KOPT-K1 (cell line): Measurements from ENCODE around the gene CCND3.

ENCODE experiments used
- H3K27ac ChIP-seq: fragments of 200-600 bp; sonication (generic); 2 replicates; pipeline ENCODE4 v1.5.1; 2016; ENCODE audit warnings: antibody characterized with exemption, mild to moderate bottlenecking, low read depth, low read length; ENCODE audit not compliant: poor library complexity, severe bottlenecking
- H3K36me3 ChIP-seq: fragments of 200-600 bp; sonication (generic); 2 replicates; pipeline ENCODE4 v1.5.1; 2017; ENCODE audit warnings: antibody characterized with exemption, mild to moderate bottlenecking, low read length, moderate library complexity; ENCODE audit not compliant: insufficient read depth
- H3K9me3 ChIP-seq: fragments of 200-600 bp; sonication (generic); 2 replicates; pipeline ENCODE4 v1.5.1; 2017; ENCODE audit warnings: antibody characterized with exemption, low read length, mild to moderate bottlenecking; ENCODE audit not compliant: insufficient read depth, poor library complexity, severe bottlenecking

CCND3 gene

DNA sequence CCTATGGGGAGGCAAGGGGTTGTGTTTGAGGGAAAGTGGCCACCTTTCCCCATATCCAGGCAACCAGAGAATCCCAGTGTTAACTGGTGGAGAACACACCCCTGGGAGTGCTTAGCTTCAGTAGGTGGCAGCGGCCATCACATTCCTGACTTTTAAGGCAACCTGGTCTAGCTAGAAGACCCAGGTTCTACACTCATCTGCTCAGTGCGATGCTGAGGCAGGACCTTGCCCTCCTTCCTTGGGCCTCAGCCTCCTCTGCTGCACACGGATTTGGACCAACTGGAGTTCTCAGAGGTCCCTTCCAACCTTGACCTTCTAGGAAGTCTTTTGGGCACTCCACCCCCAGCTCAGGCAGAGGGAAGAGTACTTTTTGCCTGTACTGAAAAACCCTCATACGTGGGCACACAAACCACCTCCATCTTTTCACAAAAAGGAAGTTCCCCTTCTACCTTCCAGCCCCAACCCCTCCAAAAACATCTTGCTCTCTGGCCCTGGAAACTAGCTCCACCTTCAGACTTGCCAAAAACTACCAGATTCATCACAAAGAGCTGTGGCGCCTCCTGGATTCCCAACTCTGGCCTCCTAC, 2.9 kb downstream of the CCND3 start:
- H3K36me3 ChIP-seq: peaks cover 72% of the 10 kb centered on the region
- no peaks in the 10 kb centered on the region for H3K9me3 ChIP-seq
- peak overlapping the region; percentile 97 for H3K27ac ChIP-seq

- H3K36me3 ChIP-seq: peaks cover 79% of the 10 kb centered on the region
- H3K9me3 ChIP-seq: no peaks in the 10 kb centered on the region
- H3K27ac ChIP-seq: peak overlapping the region; percentile 97
Measured at GRCh38 chr6:41937861-41938574, 3.6 kb downstream of the CCND3 start.

GRCh38 chr6:41937472-41937860, 4.1 kb downstream of the CCND3 start:
- H3K9me3 ChIP-seq: no peaks in the 10 kb centered on the region
- peaks cover 84% of the 10 kb centered on the region for H3K36me3 ChIP-seq
- H3K27ac ChIP-seq: peak overlapping the region; percentile 97

DNA sequence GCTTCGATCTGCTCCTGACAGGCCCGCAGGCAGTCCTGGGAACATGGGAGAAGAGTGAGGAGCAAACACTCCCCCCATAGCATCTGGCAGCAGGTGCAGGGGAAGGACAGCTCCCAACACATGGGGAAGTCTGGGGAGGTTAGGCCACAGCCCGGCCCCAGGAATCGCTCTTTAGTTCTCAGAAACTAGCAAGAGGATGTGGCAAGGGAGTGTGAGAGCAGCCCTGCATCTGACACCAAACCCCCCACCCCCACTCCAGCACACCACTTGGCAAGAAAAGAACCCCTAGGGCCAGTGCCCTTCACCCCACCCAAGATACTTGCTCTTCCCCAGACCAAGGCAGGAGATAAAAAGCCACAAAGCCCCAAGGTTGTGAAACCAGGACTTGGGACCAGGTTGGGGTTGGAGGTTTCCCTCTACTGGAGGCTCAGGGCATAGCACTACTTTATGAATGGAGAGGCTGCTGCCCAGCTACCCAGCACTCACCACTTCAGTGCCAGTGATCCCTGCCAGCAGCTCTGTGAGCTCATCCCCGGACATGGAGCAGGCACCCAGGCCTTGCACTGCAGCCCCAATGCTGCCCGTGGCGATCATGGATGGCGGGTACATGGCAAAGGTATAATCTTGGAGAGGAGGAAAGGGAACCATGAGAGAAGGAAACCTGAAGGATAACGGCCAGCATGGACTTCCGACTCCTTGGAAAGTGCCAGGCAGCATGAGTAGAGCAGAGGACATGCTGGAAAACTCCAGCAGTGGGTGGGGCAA, 5.4 kb downstream of the CCND3 start:
- Histone ChIP-seq H3K9me3 (no peaks in the 10 kb centered on the region), H3K27ac (peak overlapping the region; percentile 97), H3K36me3 (peaks cover 95% of the 10 kb centered on the region)

DNA sequence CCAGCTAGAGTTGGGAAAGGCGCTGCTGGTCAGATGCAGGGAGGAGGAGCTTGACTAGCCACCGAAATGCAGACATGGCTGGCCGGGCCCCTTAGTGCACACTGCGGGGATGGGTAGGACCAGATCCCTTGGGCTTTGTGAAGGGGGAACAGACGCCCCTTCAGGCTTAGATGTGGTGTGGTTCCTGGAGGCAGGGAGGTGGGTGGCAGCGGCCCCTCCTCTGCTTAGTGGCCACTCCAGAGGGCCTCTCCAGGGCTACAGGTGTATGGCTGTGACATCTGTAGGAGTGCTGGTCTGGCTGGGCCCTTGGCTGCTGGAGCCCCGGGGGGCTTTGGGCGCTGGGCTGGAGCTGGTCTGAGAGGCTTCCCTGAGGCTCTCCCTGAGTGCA, 5.9 kb downstream of the CCND3 start:
- Histone ChIP-seq H3K36me3 (peaks cover 96% of the 10 kb centered on the region), H3K27ac (peak overlapping the region; percentile 97), H3K9me3 (no peaks in the 10 kb centered on the region)

GRCh38 chr6:41935193-41935574, 6.4 kb downstream of the CCND3 start:
- H3K27ac ChIP-seq: peak overlapping the region; percentile 97
- H3K9me3 ChIP-seq: no peaks in the 10 kb centered on the region
- H3K36me3 ChIP-seq: peaks cover 97% of the 10 kb centered on the region

GRCh38 chr6:41934278-41935192, 7.1 kb downstream of the CCND3 start:
- Histone ChIP-seq H3K36me3 (peaks cover 97% of the 10 kb centered on the region), H3K27ac (peak overlapping the region; percentile 97)

GRCh38 chr6:41932378-41932777, 9.2 kb downstream of the CCND3 start:
- Histone ChIP-seq H3K27ac (peak overlapping the region; percentile 97), H3K9me3 (no peaks in the 10 kb centered on the region), H3K36me3 (peaks cover 97% of the 10 kb centered on the region)

More at GRCh38 chr6:41934278-41935192, 7.1 kb downstream of the CCND3 start:
- no peaks in the 10 kb centered on the region for H3K9me3 ChIP-seq

- Histone ChIP-seq H3K36me3 (peaks cover 97% of the 10 kb centered on the region), H3K9me3 (no peaks in the 10 kb centered on the region), H3K27ac (no peak overlapping the region)
Measured at GRCh38 chr6:41931792-41932191, 9.8 kb downstream of the CCND3 start.

DNA sequence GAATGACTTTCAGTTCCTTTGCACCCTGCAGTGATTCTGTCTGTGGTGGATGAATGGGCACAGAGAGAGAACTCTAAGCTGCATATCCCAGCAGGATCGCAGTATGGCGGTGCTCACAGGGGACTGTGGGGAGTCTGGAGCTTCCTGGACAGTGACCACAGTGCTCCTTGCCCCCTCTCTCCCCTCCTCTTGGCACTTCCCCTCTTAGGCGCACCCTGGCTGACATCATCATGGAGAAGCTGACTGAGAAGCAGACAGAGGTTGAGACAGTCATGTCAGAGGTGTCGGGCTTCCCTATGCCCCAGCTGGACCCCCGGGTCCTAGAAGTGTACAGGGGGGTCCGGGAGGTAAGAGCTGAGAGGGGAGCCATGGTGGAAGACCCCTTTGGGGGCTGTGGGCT, 11.7 kb downstream of the CCND3 start:
- Histone ChIP-seq H3K9me3 (no peaks in the 10 kb centered on the region), H3K36me3 (peaks cover 98% of the 10 kb centered on the region), H3K27ac (peak overlapping the region; percentile 14)

GRCh38 chr6:41927253-41927652, 14.4 kb downstream of the CCND3 start:
- Histone ChIP-seq H3K9me3 (no peaks in the 10 kb centered on the region), H3K27ac (no peak overlapping the region), H3K36me3 (peaks cover 95% of the 10 kb centered on the region)

- Histone ChIP-seq H3K27ac (peak overlapping the region; percentile 96), H3K36me3 (peaks cover 50% of the 10 kb centered on the region), H3K9me3 (no peaks in the 10 kb centered on the region)
Measured at GRCh38 chr6:41922154-41922553, 19.5 kb downstream of the CCND3 start.

- Histone ChIP-seq H3K36me3 (peaks cover 50% of the 10 kb centered on the region), H3K27ac (peak overlapping the region; percentile 96)
Measured at GRCh38 chr6:41921712-41921998, 20.0 kb downstream of the CCND3 start.

DNA sequence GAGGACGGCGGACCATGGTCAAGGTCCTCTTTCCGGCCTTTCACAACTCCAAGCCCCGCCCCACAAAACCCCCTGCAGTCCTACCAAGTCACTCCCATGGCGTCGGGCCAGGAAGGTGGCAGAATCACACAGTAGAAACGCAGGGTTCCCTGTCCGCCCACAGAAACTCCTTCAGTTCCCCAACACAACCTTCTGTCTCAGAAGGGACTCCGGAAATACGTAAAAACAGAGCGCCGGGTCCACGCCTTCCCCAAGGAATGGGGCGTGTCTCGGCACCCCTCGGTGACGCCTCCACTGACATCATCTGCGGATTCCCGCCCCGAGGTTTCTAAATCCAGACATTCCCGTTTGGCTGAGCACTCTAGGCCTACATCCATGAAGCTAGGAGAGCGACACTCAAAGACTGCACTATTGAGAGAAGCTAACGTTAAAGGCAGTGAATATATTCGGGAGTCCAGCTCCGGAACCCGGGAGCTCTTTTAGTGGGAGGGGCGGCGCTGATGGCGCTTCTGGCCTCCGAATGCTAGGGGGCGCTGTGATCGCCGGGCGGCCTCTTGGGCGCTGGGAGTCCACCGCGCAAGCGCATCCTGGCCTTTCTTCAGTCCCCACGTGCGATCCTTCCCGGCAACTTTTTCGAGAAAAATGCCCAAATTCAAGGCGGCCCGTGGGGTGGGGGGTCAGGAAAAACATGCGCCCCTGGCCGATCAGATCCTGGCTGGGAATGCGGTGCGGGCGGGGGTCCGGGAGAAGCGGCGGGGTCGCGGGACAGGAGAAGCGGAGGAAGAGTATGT, 20.5 kb downstream of the CCND3 start, which contains the start of the genes BYSL and MED20:
TSS of gene BYSL (plus strand) at position 579 of the 791 bp plus-strand sequence. CDS start at position 643, 64 bp downstream.
TSS of gene MED20 (minus strand) at position 219 of the 791 bp plus-strand sequence. CDS start at position 98, 121 bp downstream.
- Histone ChIP-seq H3K9me3 (no peaks in the 10 kb centered on the region), H3K27ac (peak within 1 kb of the TSS; percentile 96), H3K36me3 (peaks cover 49% of the 10 kb centered on the region)

More at GRCh38 chr6:41921712-41921998, 20.0 kb downstream of the CCND3 start:
- no peaks in the 10 kb centered on the region for H3K9me3 ChIP-seq
